ENCODE data around the gene TPCN1.

- TF ChIP-seq EP300 (IDR thresholded peaks at IDR 0.05; ENCODE audit: borderline replicate concordance in 1 of 2, low read depth in 2 of 2, low read length in 2 of 2): no peak
- no peak for TF ChIP-seq CTCF (IDR thresholded peaks at IDR 0.05; ENCODE audit: control extremely low read depth in 1 of 3, insufficient read depth in 1 of 3, low read depth in 1 of 3, low read length in 3 of 3)
- no peak for TF ChIP-seq POLR2A (IDR thresholded peaks at IDR 0.05; ENCODE audit: control extremely low read depth in 1 of 2, low read depth in 2 of 2, low read length in 2 of 2)
- no peak for TF ChIP-seq CHD7 (IDR thresholded peaks at IDR 0.05; ENCODE audit: insufficient replicate concordance, low read length)
- TF ChIP-seq TAF1 (IDR thresholded peaks at IDR 0.05; ENCODE audit: low read depth, low read length): no peak
- no peak for TF ChIP-seq JUN (IDR thresholded peaks at IDR 0.05; ENCODE audit: low read depth, low read length)
- no peak for TF ChIP-seq POLR2AphosphoS5 (IDR thresholded peaks at IDR 0.05; ENCODE audit: low read depth, low read length)
- no peak for TF ChIP-seq HDAC2 (IDR thresholded peaks at IDR 0.05; ENCODE audit: borderline replicate concordance in 1 of 2, low read depth in 2 of 2, low read length in 2 of 2)
- no peak for TF ChIP-seq EZH2 (IDR thresholded peaks at IDR 0.05; ENCODE audit: low read depth, low read length, severe bottlenecking)
- no peak for TF ChIP-seq TCF12 (IDR thresholded peaks at IDR 0.05; ENCODE audit: low read depth, low read length)
- no peak for TF ChIP-seq RAD21 (IDR thresholded peaks at IDR 0.05 in 1 of 2, conservative IDR thresholded peaks at IDR 0.05 in 1 of 2; ENCODE audit: low read depth in 2 of 2, low read length in 2 of 2)
- no peak for TF ChIP-seq CHD1 (IDR thresholded peaks at IDR 0.05; ENCODE audit: low read depth, low read length)
- TF ChIP-seq KDM5A (IDR thresholded peaks at IDR 0.05; ENCODE audit: low read length): no peak
- no peak for TF ChIP-seq RXRA (IDR thresholded peaks at IDR 0.05; ENCODE audit: insufficient read depth, low read depth, low read length)
Observed at GRCh38 chr12:113216027-113216426, 5.2 kb upstream of the TPCN1 start.

Measured in H1 (cell line).